OCI-LY1 (cell line): ENCODE results near the gene ATG7.

ENCODE experiments used
- EZH2 ChIP-seq: fragments of 200-600 bp; sonication (generic), shearing (Covaris generic); IDR thresholded peaks from 2 replicates; pipeline ENCODE4 v1.8.0; 2017; ENCODE audit warnings: borderline replicate concordance, mixed run types, mild to moderate bottlenecking, antibody characterized with exemption, low read length, moderate library complexity, mixed read lengths
- TF ChIP-seq, protein P1 (sequence below): fragments of 200-600 bp; sonication (generic), shearing (Covaris generic); IDR thresholded peaks from 2 replicates; pipeline ENCODE4 v1.5.1; 2017; ENCODE audit warnings: mild to moderate bottlenecking, antibody characterized with exemption, low read length, moderate library complexity, mixed read lengths

- TF ChIP-seq, protein P1, sequence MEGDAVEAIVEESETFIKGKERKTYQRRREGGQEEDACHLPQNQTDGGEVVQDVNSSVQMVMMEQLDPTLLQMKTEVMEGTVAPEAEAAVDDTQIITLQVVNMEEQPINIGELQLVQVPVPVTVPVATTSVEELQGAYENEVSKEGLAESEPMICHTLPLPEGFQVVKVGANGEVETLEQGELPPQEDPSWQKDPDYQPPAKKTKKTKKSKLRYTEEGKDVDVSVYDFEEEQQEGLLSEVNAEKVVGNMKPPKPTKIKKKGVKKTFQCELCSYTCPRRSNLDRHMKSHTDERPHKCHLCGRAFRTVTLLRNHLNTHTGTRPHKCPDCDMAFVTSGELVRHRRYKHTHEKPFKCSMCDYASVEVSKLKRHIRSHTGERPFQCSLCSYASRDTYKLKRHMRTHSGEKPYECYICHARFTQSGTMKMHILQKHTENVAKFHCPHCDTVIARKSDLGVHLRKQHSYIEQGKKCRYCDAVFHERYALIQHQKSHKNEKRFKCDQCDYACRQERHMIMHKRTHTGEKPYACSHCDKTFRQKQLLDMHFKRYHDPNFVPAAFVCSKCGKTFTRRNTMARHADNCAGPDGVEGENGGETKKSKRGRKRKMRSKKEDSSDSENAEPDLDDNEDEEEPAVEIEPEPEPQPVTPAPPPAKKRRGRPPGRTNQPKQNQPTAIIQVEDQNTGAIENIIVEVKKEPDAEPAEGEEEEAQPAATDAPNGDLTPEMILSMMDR, result no peak
- TF ChIP-seq EZH2, result no peak
Measured at GRCh38 chr3:11514191-11514821, 242.1 kb downstream of the ATG7 start.
